SU-DHL-6 (cell line): ENCODE measurements around the gene UNC5A.

Experiments used
- H2AFZ ChIP-seq: fragments of 200-600 bp; sonication (generic); 2 replicates; pipeline ENCODE4 v1.6.1; 2014; ENCODE audit warnings: low read depth, mild to moderate bottlenecking, moderate library complexity, mixed read lengths, antibody characterized with exemption, low read length; ENCODE audit not compliant: severe bottlenecking
- H3F3A ChIP-seq: fragments of 200-600 bp; shearing (Covaris generic); 2 replicates; pipeline ENCODE4 v1.6.0; 2016; ENCODE audit warnings: antibody characterized with exemption, mild to moderate bottlenecking; ENCODE audit not compliant: insufficient read depth
- H3K27ac ChIP-seq: fragments of 200-600 bp; sonication (generic); 2 replicates; pipeline ENCODE4 v1.5.1; 2016; ENCODE audit warnings: low read depth, mild to moderate bottlenecking, low read length, moderate library complexity, mixed read lengths
- H3K27me3 ChIP-seq: fragments of 200-600 bp; sonication (generic), shearing (Covaris generic); 2 replicates; pipeline ENCODE4 v1.6.0; 2014; ENCODE audit warnings: mild to moderate bottlenecking, low read length
- H3K36me3 ChIP-seq: fragments of 200-600 bp; sonication (generic); 2 replicates; pipeline ENCODE4 v1.6.1; 2014; ENCODE audit warnings: mild to moderate bottlenecking, low read length, mixed read lengths
- H3K4me2 ChIP-seq: fragments of 300-600, 200-600 bp; shearing (Covaris generic), sonication (generic); 2 replicates; pipeline ENCODE4 v1.6.0; 2014; ENCODE audit warnings: low read length, low read depth, mild to moderate bottlenecking; ENCODE audit not compliant: poor library complexity, severe bottlenecking
- H3K4me3 ChIP-seq: fragments of 200-600 bp; sonication (generic); 2 replicates; pipeline ENCODE4 v1.5.1; 2014; ENCODE audit warnings: antibody characterized with exemption, low read length, mild to moderate bottlenecking, mixed read lengths; ENCODE audit not compliant: insufficient read depth, poor library complexity, severe bottlenecking
- H3K79me2 ChIP-seq: fragments of 200-600 bp; sonication (generic); 2 replicates; pipeline ENCODE4 v1.6.1; 2014; ENCODE audit warnings: mild to moderate bottlenecking, low read length, moderate library complexity; ENCODE audit not compliant: insufficient read depth
- H3K9ac ChIP-seq: fragments of 200-600 bp; sonication (generic); 2 replicates; pipeline ENCODE4 v1.7.0; 2014; ENCODE audit warnings: mild to moderate bottlenecking, low read length
- H3K9me2 ChIP-seq: fragments of 200-600 bp; sonication (generic); replicated peaks from 2 replicates; pipeline ENCODE4 v1.6.1; 2014; ENCODE audit warnings: low read length; ENCODE audit not compliant: insufficient read depth
- H3K9me3 ChIP-seq: fragments of 200-600 bp; sonication (generic); 2 replicates; pipeline ENCODE4 v1.6.1; 2014; ENCODE audit warnings: low read length, mixed read lengths; ENCODE audit not compliant: insufficient read depth
- H4K20me1 ChIP-seq: fragments of 200-600 bp; sonication (generic); 2 replicates; pipeline ENCODE4 v1.6.1; 2014; ENCODE audit warnings: low read depth, mild to moderate bottlenecking, antibody characterized with exemption, low read length, moderate library complexity, mixed read lengths
- CTCF ChIP-seq: fragments of 200-600 bp; sonication (generic); IDR thresholded peaks from one replicate; pipeline ENCODE4 v1.5.1; 2017; ENCODE audit warnings: antibody characterized with exemption, mild to moderate bottlenecking, low read length, moderate library complexity; ENCODE audit not compliant: insufficient read depth, poor library complexity, severe bottlenecking
- EZH2phosphoT487 ChIP-seq: fragments of 200-600 bp; sonication (generic), shearing (Covaris generic); conservative IDR thresholded peaks from 2 replicates; pipeline ENCODE4 v1.6.1; 2018; ENCODE audit warnings: mild to moderate bottlenecking, antibody characterized with exemption, low read length, moderate library complexity, mixed read lengths

UNC5A gene

GRCh38 chr5:176829320-176829719 is 19.0 kb downstream of the UNC5A start:
- TF ChIP-seq EZH2phosphoT487 (no peak), CTCF (no peak)
- Histone ChIP-seq H3K9me2 (no peaks in the 10 kb centered on the region), H3K27me3 (no peaks in the 10 kb centered on the region), H3F3A (no peaks in the 10 kb centered on the region), H3K9ac (no peak overlapping the region), H3K79me2 (no peaks in the 10 kb centered on the region), H3K27ac (no peak overlapping the region), H3K4me3 (no peak overlapping the region), H3K4me2 (no peak overlapping the region), H3K36me3 (no peaks in the 10 kb centered on the region), H3K9me3 (no peaks in the 10 kb centered on the region), H2AFZ (no peak overlapping the region), H4K20me1 (no peaks in the 10 kb centered on the region)

- Histone ChIP-seq H3K4me2 (no peak overlapping the region), H3K9me2 (no peaks in the 10 kb centered on the region), H3F3A (no peaks in the 10 kb centered on the region), H2AFZ (no peak overlapping the region), H3K9ac (no peak overlapping the region), H3K79me2 (no peaks in the 10 kb centered on the region), H3K9me3 (no peaks in the 10 kb centered on the region), H3K27me3 (no peaks in the 10 kb centered on the region), H3K4me3 (no peak overlapping the region), H4K20me1 (no peaks in the 10 kb centered on the region), H3K36me3 (no peaks in the 10 kb centered on the region), H3K27ac (no peak overlapping the region)
- TF ChIP-seq CTCF (no peak), EZH2phosphoT487 (no peak)
Observed at GRCh38 chr5:176830422-176830994, 20.1 kb downstream of the UNC5A start.

GRCh38 chr5:176830995-176831423 is 20.6 kb downstream of the UNC5A start:
- Histone ChIP-seq H3K4me3 (no peak overlapping the region), H3F3A (no peaks in the 10 kb centered on the region), H3K4me2 (no peak overlapping the region), H3K79me2 (no peaks in the 10 kb centered on the region), H3K27me3 (no peaks in the 10 kb centered on the region), H3K36me3 (no peaks in the 10 kb centered on the region), H3K9ac (no peak overlapping the region), H3K27ac (no peak overlapping the region), H3K9me3 (no peaks in the 10 kb centered on the region), H4K20me1 (no peaks in the 10 kb centered on the region), H2AFZ (no peak overlapping the region), H3K9me2 (no peaks in the 10 kb centered on the region)
- TF ChIP-seq EZH2phosphoT487 = no peak
- no peak for TF ChIP-seq CTCF
